IMR-90 (cell line): ENCODE data around the gene OR4E2. TPM values are rescaled to one million over a fixed set of nuclear protein-coding genes. Genes with fewer than 3 reads are reported as not detected.

Source experiments
- ATAC-seq: fragments of 200-7000 bp; cut with Tn5 transposase; 2 replicates; pipeline ENCODE4 v1.9.1; 2020; ENCODE audit warnings: low read depth, mild to moderate bottlenecking, moderate library complexity
- BruUV-seq: library from RNA; stranded (reverse); fragments of 400-500 nt; replicated peaks from 2 replicates; lab custom pipeline; 2021; lab: Mats Ljungman, UMichigan
- CTCF ChIA-PET: fragments of 300-600 bp; formaldehyde crosslinking; extraction: SDS; loops from one replicate; lab custom pipeline; 2021; ENCODE audit warnings: antibody characterized with exemption; lab: Yijun Ruan, JAX
- POLR2A ChIA-PET: fragments of 300-600 bp; sonication (Branson Sonifier 250); formaldehyde crosslinking; loops from one replicate; lab custom pipeline; 2022; ENCODE audit warnings: antibody characterized with exemption; ENCODE audit not compliant: unreplicated experiment; lab: Charles Lee
- DNase-seq: peaks from one replicate; pipeline ENCODE4 v3.0.0; 2013
- H2AFZ ChIP-seq: replicated peaks from 2 replicates; pipeline ENCODE3; 2013; ENCODE audit warnings: low read length, mild to moderate bottlenecking; ENCODE audit not compliant: poor library complexity
- H2AK5ac ChIP-seq: 2 replicates; pipeline ENCODE4 v1.6.1; 2013; ENCODE audit warnings: low read depth, low read length, inconsistent platforms
- H2AK9ac ChIP-seq: replicated peaks from 2 replicates; pipeline ENCODE3; 2013; ENCODE audit warnings: mild to moderate bottlenecking, low read depth, low read length, moderate library complexity; ENCODE audit not compliant: poor library complexity
- H2BK120ac ChIP-seq: 2 replicates; pipeline ENCODE4 v1.6.1; 2013; ENCODE audit warnings: low read depth, low read length, inconsistent platforms
- H2BK15ac ChIP-seq: 3 replicates; pipeline ENCODE4 v1.6.1; 2013; ENCODE audit warnings: low read depth, low read length, inconsistent platforms
- H2BK20ac ChIP-seq: 2 replicates; pipeline ENCODE4 v1.6.1; 2013; ENCODE audit warnings: low read depth, mild to moderate bottlenecking, inconsistent platforms, low read length, moderate library complexity
- H2BK5ac ChIP-seq: 2 replicates; pipeline ENCODE4 v1.6.1; 2013; ENCODE audit warnings: mild to moderate bottlenecking, low read depth, low read length, inconsistent platforms; ENCODE audit not compliant: poor library complexity, severe bottlenecking
- H3K14ac ChIP-seq: replicated peaks from 2 replicates; pipeline ENCODE4 v1.6.1; 2013; ENCODE audit warnings: low read depth, low read length, inconsistent platforms
- H3K18ac ChIP-seq: 2 replicates; pipeline ENCODE4 v1.6.1; 2013; ENCODE audit warnings: low read depth, low read length, control low read depth
- H3K23ac ChIP-seq: 2 replicates; pipeline ENCODE4 v1.6.1; 2013; ENCODE audit warnings: low read depth, low read length, inconsistent platforms
- H3K27ac ChIP-seq: 2 replicates; pipeline ENCODE4 v1.5.1; 2013; ENCODE audit warnings: mild to moderate bottlenecking, control low read depth, low read length; ENCODE audit not compliant: insufficient read depth
- H3K27me3 ChIP-seq: 2 replicates; pipeline ENCODE4 v1.6.1; 2013; ENCODE audit warnings: low read length; ENCODE audit not compliant: control insufficient read depth, insufficient read depth
- H3K36me3 ChIP-seq: 2 replicates; pipeline ENCODE4 v1.6.1; 2013; ENCODE audit warnings: low read length, mixed read lengths; ENCODE audit not compliant: control insufficient read depth, insufficient read depth
- H3K4ac ChIP-seq: 2 replicates; pipeline ENCODE4 v1.6.1; 2013; ENCODE audit warnings: low read depth, low read length, inconsistent platforms
- H3K4me1 ChIP-seq: 2 replicates; pipeline ENCODE4 v1.6.1; 2013; ENCODE audit warnings: low read length, mixed read lengths; ENCODE audit not compliant: control insufficient read depth, insufficient read depth
- H3K4me2 ChIP-seq: 2 replicates; pipeline ENCODE4 v1.6.1; 2013; ENCODE audit warnings: low read depth, mild to moderate bottlenecking, control low read depth, low read length, moderate library complexity
- H3K4me3 ChIP-seq: 2 replicates; pipeline ENCODE4 v1.5.1; 2013; ENCODE audit warnings: low read depth, mild to moderate bottlenecking, control low read depth, low read length, moderate library complexity; ENCODE audit not compliant: insufficient read depth
- H3K56ac ChIP-seq: 2 replicates; pipeline ENCODE4 v1.6.1; 2013; ENCODE audit warnings: low read length, inconsistent platforms; ENCODE audit not compliant: insufficient read depth; ENCODE audit errors: extremely low read depth
- H3K79me1 ChIP-seq, 2 experiments: 2 replicates each; pipeline ENCODE4 v1.6.1; 2013; ENCODE audit warnings: low read length in 2 of 2, inconsistent platforms in 1 of 2, low read depth in 1 of 2
- H3K9ac ChIP-seq: 2 replicates; pipeline ENCODE4 v1.6.1; 2013; ENCODE audit warnings: low read depth, low read length, control low read depth
- H3K9me1 ChIP-seq: 2 replicates; pipeline ENCODE4 v1.6.1; 2013; ENCODE audit warnings: low read length, inconsistent platforms; ENCODE audit not compliant: insufficient read depth
- H3K9me3 ChIP-seq: 2 replicates; pipeline ENCODE4 v1.6.1; 2013; ENCODE audit warnings: low read length; ENCODE audit not compliant: control insufficient read depth, insufficient read depth
- H4K20me1 ChIP-seq: 2 replicates; pipeline ENCODE4 v1.6.1; 2013; ENCODE audit warnings: low read length, inconsistent platforms; ENCODE audit not compliant: insufficient read depth
- H4K5ac ChIP-seq: 2 replicates; pipeline ENCODE4 v1.6.1; 2013; ENCODE audit warnings: mild to moderate bottlenecking, low read depth, low read length, control low read depth
- H4K8ac ChIP-seq, 2 experiments: 2 replicates each; pipeline ENCODE4 v1.6.1; 2013; ENCODE audit warnings: low read depth in 2 of 2, low read length in 2 of 2, control low read depth in 1 of 2, inconsistent platforms in 1 of 2
- H4K91ac ChIP-seq: 2 replicates; pipeline ENCODE4 v1.6.1; 2013; ENCODE audit warnings: low read depth, low read length, inconsistent platforms; ENCODE audit not compliant: insufficient read depth
- MAFK ChIP-seq: IDR thresholded peaks from 2 replicates; pipeline ENCODE4 v1.6.1; 2012; ENCODE audit warnings: low read depth, low read length, improper control_type of control experiment
- MAZ ChIP-seq: IDR thresholded peaks from 2 replicates; pipeline ENCODE4 v1.6.1; 2012; ENCODE audit warnings: low read depth, mild to moderate bottlenecking, low read length, improper control_type of control experiment, moderate library complexity, borderline replicate concordance
- NFE2L2 ChIP-seq: fragments of 150-350 bp; IDR thresholded peaks from 2 replicates; pipeline ENCODE4 v1.6.1; 2016; ENCODE audit warnings: low read depth, mild to moderate bottlenecking, low read length
- RCOR1 ChIP-seq: IDR thresholded peaks from 2 replicates; pipeline ENCODE4 v1.6.1; 2012; ENCODE audit warnings: mild to moderate bottlenecking, low read length, improper control_type of control experiment; ENCODE audit not compliant: insufficient replicate concordance
- SMC3 ChIP-seq: fragments of 150-350 bp; IDR thresholded peaks from 2 replicates; pipeline ENCODE4 v1.6.1; 2016; ENCODE audit warnings: low read depth, mild to moderate bottlenecking, antibody characterized with exemption, low read length, moderate library complexity
- WGBS, 2 experiments: methylation state at CpG; one replicate each; pipeline versions ENCODE4 v1.1.5 to v1.1.7; 2013; ENCODE audit warnings: missing lambda C conversion rate in 2 of 2; ENCODE audit not compliant: insufficient read length in 1 of 2; ENCODE audit errors: extremely low coverage in 2 of 2; 5-methylcytosine and 5-hydroxymethylcytosine counted together
- dilution Hi-C: fragments of 300-500 bp; cut with HindIII; formaldehyde crosslinking; loops from one replicate; pipeline ENCODE4 v1.14.3; 2018; ENCODE audit warnings: low sequenced_read_pairs; ENCODE audit not compliant: unreplicated experiment
- in situ Hi-C: fragments of 300-500 bp; cut with MboI; formaldehyde crosslinking; loops from 3 replicates; pipeline ENCODE4 v1.14.3; 2019; ENCODE audit warnings: low sequenced_read_pairs, inconsistent platforms, mixed read lengths
- intact Hi-C: fragments of 100-400 bp; cut with micrococcal nuclease; formaldehyde crosslinking; loops from 2 replicates; pipeline ENCODE4 v1.10.0; 2022
- microRNA-seq, 2 experiments: library from miRNA; stranded (forward) in 1 of 2; unstranded in 1 of 2; fragments of 10-50 nt in 1 of 2; fragments of <30 nt in 1 of 2; gene quantifications in 1 of 2; microRNA quantifications in 1 of 2; one replicate each; pipeline versions ENCODE3 to v1.1.0; 2013 to 2020; ENCODE audit not compliant: insufficient read depth in 1 of 2, insufficient read length in 1 of 2, unreplicated experiment in 1 of 2
- polyA plus RNA-seq, 3 experiments: library from polyadenylated mRNA; depleted of rRNA; stranded (reverse); fragments of >200 nt; gene quantifications; 2 replicates each; pipeline ENCODE4 v1.2.3, GENCODE V29; 2012; ENCODE audit warnings: low replicate concordance in 1 of 3
- small RNA-seq, 5 experiments: library from RNA; depleted of rRNA; stranded (forward); fragments of <200 nt; gene quantifications; one replicate each; pipeline ENCODE3, GENCODE V24; 2012
- total RNA-seq: library from RNA; depleted of rRNA; stranded (reverse); fragments of >200 nt; gene quantifications from 2 replicates; pipeline ENCODE4 v1.2.3, GENCODE V29; 2012; rRNA removed

OR4E2 gene
- total and polyA plus RNA-seq, 2 of the 4 experiments (the other 2 are of a cell fraction) = not detected

DNA sequence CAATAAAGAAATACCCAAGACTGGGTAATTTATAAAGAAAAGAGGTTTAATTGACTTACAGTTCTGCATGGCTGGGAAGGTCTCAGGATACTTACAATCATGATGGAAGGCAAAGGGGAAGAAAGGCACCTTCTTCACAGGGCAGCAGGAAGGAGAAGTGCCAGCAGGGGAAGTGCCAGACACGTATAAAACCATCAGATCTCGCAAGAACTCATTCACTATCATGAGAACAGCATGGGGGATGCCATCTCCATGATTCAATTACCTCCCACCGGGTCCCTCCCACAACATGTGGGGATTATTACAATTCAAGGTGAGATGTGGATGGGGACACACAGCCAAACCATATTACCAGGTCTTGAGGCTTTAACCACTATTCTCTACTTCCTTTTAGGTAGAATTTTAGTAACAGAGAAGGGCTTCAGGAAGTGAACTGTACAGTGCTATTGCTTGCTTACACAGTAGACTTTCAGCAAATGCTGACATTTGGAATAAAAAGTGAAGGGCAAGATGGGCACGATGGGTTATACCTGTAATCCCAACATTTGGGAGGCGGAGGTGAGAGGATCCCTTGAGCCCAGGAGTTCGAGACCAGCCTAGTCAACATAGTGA lies 60.8 kb downstream of the OR4E2 start:
- DNase-seq (no peak), ATAC-seq (no peak)
- Histone ChIP-seq H3K4me3 (no peak overlapping the region), H2BK120ac (no peak overlapping the region), H3K9me1 (no peaks in the 10 kb centered on the region), H3K23ac (no peak overlapping the region), H2AK9ac (no peak overlapping the region), H3K4ac (no peak overlapping the region), H3K27me3 (no peaks in the 10 kb centered on the region), H2AFZ (no peak overlapping the region), H3K56ac (no peak overlapping the region), H4K20me1 (no peaks in the 10 kb centered on the region), H3K14ac (no peak overlapping the region), H2BK20ac (no peak overlapping the region), H2BK5ac (no peak overlapping the region), H2BK15ac (no peak overlapping the region), H3K4me2 (no peak overlapping the region), H3K18ac (no peak overlapping the region), H2AK5ac (no peak overlapping the region), H3K9me3 (no peaks in the 10 kb centered on the region), H3K27ac (no peak overlapping the region), H3K9ac (no peak overlapping the region), H4K8ac (no peak overlapping the region), H4K91ac (no peak overlapping the region), H4K5ac (no peak overlapping the region), H3K79me1 (no peaks in the 10 kb centered on the region), H3K4me1 (no peaks in the 10 kb centered on the region), H3K36me3 (no peaks in the 10 kb centered on the region)
- TF ChIP-seq MAFK (no peak), RCOR1 (no peak), SMC3 (no peak), NFE2L2 (no peak), MAZ (no peak)
- in situ Hi-C loops (no loop called here), dilution Hi-C loops (no loop called here), intact Hi-C loops (loop anchor here (5.0 kb wide), 1 partner anchor 257 kb away; the partner anchor contains the start of gene CHD8)
- 0% methylated on average over 1 of the region's 6 CpGs; no CpG with 5 or more reads in 1 of the 2 experiments for WGBS, 2 experiments
- ChIA-PET POLR2A (no interaction called here), CTCF (no interaction called here)
- BruUV-seq = no TSS peak

Small RNAs within 50 kb of the gene (microRNA-seq; reads per million reads assigned to microRNA genes)
- gene AC243972.3 (ENCODE audit: insufficient read depth, insufficient read length) = not detected

Small RNAs within 50 kb of the gene (small RNA-seq; reads per million reads assigned to genes)
- 0 reads per million in 5 experiments for gene AC243972.3

Other genes starting within 250 kb of the OR4E2 start
- 55.0 and 58.9 TPM in 2 replicates for gene CHD8, start 197.7 kb upstream of the OR4E2 start, total RNA-seq
- gene CHD8, start 197.7 kb upstream of the OR4E2 start, polyA plus RNA-seq (2012; rRNA removed) = 32.1 and 32.4 TPM in 2 replicates
- 25.0 and 26.2 TPM in 2 replicates for gene RAB2B, start 176.9 kb upstream of the OR4E2 start, total RNA-seq
- gene RAB2B, start 176.9 kb upstream of the OR4E2 start, polyA plus RNA-seq (2012; rRNA removed) = 13.7 and 17.1 TPM in 2 replicates
- gene TOX4, start 176.6 kb upstream of the OR4E2 start, total RNA-seq = 26.7 and 31.7 TPM in 2 replicates
- 56.6 and 71.8 TPM in 2 replicates for gene TOX4, start 176.6 kb upstream of the OR4E2 start, polyA plus RNA-seq (2012; rRNA removed)
- 68.9 and 109 TPM in 2 replicates for gene METTL3, start 142.5 kb upstream of the OR4E2 start, total RNA-seq
- gene METTL3, start 142.5 kb upstream of the OR4E2 start, polyA plus RNA-seq (2012; rRNA removed) = 77.5 and 90.6 TPM in 2 replicates
- gene SALL2, start 127.5 kb upstream of the OR4E2 start, total RNA-seq = 2.8 and 2.9 TPM in 2 replicates
- gene SALL2, start 127.5 kb upstream of the OR4E2 start, polyA plus RNA-seq (2012; rRNA removed) = 10.1 and 12.6 TPM in 2 replicates
- gene OR10G3, start 73.8 kb upstream of the OR4E2 start, total RNA-seq = not detected in 2 replicates
- gene OR10G3, start 73.8 kb upstream of the OR4E2 start, polyA plus RNA-seq (2012; rRNA removed) = not detected in 2 replicates
- gene OR10G2, start 18.9 kb upstream of the OR4E2 start, total RNA-seq = not detected in 2 replicates
- not detected in 2 replicates for gene OR10G2, start 18.9 kb upstream of the OR4E2 start, polyA plus RNA-seq (2012; rRNA removed)
- not detected in 2 replicates for gene OR4E1, start 20.0 kb downstream of the OR4E2 start, total RNA-seq
- not detected in 2 replicates for gene OR4E1, start 20.0 kb downstream of the OR4E2 start, polyA plus RNA-seq (2012; rRNA removed)